ENCODE data around the gene CASKIN1.

DNA sequence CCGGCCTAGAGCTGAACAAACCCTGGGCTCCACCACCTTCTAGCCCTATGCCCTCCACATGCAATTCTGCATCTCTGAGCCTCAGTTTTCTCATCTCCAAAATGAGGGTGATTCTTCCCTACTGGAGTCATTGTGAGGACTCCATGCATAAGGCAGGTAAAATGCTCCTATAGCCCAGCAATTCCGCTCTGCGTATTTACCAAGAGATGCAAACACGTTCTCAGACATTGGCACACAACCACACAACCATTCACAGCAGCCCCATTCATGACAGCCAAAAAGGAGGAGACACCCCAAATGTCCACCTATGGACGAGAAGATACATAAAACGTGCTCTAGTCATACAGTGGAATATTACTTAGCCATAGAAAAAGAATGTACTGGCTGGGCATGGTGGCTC is 3.9 kb upstream of the CASKIN1 start:
- TF ChIP-seq, protein P1, sequence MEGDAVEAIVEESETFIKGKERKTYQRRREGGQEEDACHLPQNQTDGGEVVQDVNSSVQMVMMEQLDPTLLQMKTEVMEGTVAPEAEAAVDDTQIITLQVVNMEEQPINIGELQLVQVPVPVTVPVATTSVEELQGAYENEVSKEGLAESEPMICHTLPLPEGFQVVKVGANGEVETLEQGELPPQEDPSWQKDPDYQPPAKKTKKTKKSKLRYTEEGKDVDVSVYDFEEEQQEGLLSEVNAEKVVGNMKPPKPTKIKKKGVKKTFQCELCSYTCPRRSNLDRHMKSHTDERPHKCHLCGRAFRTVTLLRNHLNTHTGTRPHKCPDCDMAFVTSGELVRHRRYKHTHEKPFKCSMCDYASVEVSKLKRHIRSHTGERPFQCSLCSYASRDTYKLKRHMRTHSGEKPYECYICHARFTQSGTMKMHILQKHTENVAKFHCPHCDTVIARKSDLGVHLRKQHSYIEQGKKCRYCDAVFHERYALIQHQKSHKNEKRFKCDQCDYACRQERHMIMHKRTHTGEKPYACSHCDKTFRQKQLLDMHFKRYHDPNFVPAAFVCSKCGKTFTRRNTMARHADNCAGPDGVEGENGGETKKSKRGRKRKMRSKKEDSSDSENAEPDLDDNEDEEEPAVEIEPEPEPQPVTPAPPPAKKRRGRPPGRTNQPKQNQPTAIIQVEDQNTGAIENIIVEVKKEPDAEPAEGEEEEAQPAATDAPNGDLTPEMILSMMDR (IDR thresholded peaks at IDR 0.05; ENCODE audit: insufficient read depth, low read length, poor library complexity, severe bottlenecking): no peak
- TF ChIP-seq EZH2phosphoT487 (conservative IDR thresholded peaks at IDR 0.05; ENCODE audit: low read length): no peak
